Umbilical cord (tissue), 2 donors: Measurements from ENCODE around the gene SYNJ2. TPM values are rescaled to one million over a fixed set of nuclear protein-coding genes. Genes with fewer than 3 reads are reported as not detected.
A peak's percentile ranks its signal among the peaks of the same experiment; 100 is the strongest.

ENCODE experiments used
- DNase-seq: peaks from one replicate; pipeline ENCODE4 v3.0.0-alpha.2; 2015; ENCODE audit warnings: low spot score
- total RNA-seq: library from RNA; depleted of rRNA; stranded (reverse); fragments of >200 nt; gene quantifications from one replicate; pipeline ENCODE4 v1.2.3, GENCODE V29; 2014; ENCODE audit warnings: low replicate concordance; ENCODE audit not compliant: insufficient read depth

Gene SYNJ2
- total RNA-seq, 1 donor from 2014 or later: 12.3 TPM

DNA sequence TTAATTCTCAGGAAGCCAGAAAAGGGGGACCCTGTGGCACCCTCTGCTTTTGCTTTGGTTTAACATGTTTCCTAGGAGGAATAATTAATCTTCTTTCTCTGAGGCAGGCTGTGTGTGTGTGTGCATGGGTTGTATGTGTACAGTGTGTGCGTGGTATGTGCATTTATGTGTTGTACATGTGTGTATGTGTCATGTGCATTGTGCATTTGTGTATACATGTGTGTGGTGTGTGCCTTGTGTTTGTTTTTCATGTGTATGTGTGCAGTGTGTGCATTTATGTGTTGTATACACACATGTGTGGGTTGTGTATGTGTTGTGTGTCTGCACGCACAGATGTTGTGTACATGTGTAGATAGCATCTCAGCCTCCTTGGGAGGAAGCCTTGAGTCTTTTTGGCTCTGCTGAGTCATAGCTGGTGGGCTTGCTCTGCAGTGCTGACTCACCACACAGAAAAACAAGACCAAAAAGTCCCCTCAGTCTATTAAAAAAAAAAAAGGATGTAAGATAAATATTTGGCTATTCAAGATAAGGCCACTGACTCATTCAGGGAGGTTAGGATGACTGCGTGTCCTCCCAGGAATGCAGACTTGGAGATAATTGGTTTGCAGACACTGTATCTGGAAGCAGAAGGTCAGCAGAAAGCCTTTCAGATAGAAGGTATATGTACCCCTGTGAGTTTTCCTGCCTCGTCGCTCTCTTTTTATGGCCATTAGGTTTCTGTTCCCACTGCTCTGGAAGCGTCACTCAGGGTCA lies 58.6 kb downstream of the SYNJ2 start:
- DNase-seq: peak; percentile 93

DNA sequence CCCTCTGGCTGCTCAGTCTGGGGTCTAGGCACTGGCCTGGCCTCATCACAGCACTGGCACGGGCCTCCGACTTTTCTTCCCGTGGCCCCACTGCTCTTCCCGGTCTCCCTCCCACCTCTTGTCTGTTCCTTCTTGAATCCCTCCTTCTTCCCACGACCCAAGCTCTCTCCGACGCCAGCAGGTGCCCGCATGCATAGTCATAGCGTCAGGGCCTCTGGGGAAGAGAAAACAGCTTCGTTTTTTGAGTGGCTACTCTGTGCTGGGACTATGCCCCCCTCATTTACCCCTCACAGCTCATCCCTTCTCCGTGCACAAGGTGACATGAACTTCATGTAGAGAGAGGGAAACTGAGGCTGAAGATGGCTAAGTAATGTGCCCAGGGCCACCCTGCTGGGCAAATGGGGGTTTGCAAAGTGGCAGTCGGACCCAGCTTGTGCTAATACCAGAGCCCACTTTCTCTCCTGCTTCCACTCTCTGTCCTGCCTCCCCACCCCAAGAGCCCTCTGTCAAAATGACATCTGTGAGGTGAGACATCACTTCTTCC lies 59.2 kb downstream of the SYNJ2 start:
- no peak for DNase-seq

GRCh38 chr6:158041370-158041769 lies 59.7 kb downstream of the SYNJ2 start:
- peak; percentile 33 for DNase-seq

DNA sequence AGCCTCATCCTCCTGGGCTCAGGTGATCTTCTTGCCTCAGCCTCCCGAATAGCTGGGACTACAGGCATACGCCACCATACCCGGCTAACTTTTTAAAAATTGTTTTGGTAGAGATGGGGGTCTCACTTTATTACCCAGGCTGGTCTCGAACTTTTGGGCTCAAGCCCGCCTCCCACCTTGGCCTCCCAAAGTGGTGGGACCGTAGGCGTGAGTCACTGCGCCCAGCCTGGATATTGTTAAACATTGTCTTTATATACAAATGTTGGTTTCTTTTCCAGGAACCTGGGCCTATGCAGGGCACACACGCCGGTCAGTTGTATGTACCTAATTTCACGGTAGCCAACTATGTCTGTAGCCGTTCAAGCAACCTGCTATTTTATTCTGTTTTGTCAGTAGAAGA lies 60.1 kb downstream of the SYNJ2 start:
- no peak for DNase-seq

- peak; percentile 71 for DNase-seq
Measured at GRCh38 chr6:158042245-158042798, 60.7 kb downstream of the SYNJ2 start.

- no peak for DNase-seq
Measured at GRCh38 chr6:158043008-158043407, 61.3 kb downstream of the SYNJ2 start.

GRCh38 chr6:158043586-158044524 lies 62.2 kb downstream of the SYNJ2 start:
- DNase-seq: no peak

- no peak for DNase-seq
Measured at GRCh38 chr6:158044525-158044888, 62.8 kb downstream of the SYNJ2 start.

DNA sequence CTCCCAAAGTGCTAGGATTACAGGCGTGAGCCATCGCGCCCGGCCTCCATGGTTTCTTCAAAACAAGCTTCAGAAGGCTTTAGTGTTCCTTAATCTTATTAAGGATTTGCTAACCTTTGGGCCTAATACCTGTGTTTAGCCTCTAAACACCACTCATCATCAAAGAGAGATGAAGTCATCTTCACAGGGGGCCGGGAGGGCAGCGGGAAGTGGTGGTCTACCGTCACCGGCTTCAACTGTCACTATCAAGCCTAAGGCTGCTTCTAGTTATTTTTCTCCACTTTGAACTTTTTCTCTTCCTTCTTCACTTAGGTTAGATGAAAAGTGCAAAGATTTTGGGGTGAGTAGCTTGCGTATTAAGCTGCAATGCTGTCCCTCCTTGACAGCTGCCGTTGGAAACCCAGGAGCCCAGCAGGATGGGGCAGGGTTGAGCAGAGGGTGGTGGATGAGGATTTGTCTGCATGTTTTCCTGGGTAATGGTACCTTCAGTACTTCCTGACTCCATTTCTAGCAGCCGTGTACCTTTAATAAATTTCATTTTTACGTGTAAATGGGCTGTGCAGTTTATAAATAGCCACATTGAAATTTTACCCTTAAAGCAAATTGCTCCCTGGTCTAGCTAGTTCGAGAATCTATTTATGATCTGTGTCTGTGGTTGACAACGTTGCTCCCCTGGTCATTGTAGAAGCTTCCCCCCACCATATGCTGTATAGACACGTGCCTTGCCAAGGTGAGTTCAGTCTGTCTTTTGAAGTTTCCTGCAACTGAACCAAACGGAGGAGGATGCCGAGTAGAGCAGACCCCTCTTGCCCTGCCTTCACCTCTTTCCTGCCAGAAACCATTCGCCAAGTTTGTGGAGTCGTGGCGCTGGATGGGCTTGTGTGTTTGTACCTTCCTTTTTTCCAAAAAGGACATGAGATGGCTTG lies 64.8 kb downstream of the SYNJ2 start:
- peak; percentile 33 for DNase-seq

DNA sequence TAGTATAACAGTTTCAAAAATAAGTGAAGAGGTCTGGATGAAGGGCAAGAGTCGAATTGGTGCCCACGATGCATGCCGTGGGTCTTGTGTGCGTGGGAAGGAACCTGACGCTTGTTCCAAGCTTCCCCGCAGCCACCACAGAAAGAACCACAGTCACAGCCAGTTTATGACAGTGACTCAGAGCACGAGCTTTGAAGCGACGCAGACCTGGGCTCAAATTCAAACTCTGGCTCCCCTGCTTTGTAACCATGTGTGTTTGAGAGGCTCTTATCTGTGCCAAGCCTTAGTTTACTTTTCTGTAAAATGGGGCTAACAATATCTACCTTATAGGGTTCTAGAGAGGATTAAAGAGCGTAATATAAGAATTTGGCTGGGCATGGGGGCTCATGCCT lies 65.5 kb downstream of the SYNJ2 start:
- DNase-seq: no peak

DNA sequence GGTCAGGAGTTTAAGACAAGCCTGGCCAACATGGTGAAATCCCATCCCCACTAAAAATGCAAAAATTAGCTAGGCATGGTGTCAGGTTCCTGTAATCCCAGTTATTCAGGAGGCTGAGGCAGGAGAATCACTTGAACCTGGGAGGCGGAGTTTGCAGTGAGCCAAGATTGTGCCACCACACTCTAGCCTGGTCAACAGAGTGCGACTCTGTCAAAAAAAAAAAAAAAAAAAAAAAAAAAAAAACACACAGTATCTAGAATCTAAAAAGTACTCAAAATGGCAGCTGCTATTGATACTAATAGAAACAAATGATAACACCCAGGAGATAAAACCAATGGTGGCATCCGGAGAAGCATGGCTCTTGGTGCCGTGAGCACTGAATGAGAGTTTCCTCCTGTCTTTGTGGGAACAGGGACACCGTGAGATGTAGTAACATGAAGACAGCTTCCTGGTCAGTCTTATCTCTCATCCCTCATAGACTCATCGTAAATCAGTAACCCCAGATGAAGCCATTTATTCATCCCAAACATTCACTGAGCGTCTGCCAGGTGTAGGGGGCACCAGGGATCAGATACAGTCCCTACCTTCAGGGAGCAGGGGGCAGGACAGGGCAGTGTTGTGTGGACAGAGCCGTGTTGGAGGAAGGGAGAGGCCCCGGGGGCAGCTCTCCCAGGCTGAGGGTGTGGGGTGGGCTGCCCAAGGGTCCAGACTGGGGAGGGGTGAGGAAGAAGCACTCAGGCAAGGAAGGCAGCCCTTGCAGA lies 66.1 kb downstream of the SYNJ2 start:
- no peak for DNase-seq

DNA sequence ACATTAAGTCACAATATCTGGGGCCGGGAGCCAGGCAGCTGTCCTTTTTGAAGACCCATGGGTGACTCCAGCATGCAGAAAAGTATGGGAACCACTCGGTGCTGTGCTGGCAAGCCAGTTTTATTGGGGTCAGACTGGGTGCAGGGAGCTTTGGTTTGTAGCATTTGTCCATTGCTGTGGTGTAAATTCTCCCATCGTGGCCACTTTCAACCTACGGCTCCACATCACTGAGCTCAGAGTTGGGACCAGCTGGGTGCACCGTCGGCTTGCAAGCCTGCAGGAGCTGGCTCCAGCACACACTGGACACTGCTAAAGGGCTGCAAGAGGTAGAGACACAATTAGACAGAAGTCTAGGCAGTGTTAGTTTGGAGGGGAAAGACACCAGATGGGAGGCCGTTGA lies 66.9 kb downstream of the SYNJ2 start:
- no peak for DNase-seq

- DNase-seq: no peak
Measured at GRCh38 chr6:158049055-158050028, 67.7 kb downstream of the SYNJ2 start.

GRCh38 chr6:158050107-158050735 lies 68.6 kb downstream of the SYNJ2 start:
- DNase-seq: no peak

DNA sequence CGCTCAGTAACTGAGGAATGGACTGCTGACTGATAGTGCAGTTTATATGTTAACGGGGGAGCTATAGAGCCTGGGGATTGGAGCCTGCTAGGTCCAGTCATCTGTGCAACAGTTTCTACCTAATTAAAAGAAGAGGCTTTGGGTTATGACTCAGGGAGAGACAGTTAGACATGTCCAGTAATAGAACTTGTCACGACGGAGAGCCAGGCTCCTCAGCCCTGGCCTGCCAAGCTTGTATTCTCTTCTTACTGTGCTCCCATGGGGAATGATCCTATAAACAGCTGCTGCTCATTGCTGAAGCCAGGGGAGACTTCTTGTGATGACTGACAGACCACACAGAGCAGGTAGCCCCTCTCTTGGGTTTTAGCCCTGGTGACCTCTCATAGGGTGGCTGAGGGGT lies 69.3 kb downstream of the SYNJ2 start:
- no peak for DNase-seq

- DNase-seq: no peak
Measured at GRCh38 chr6:158051968-158052367, 70.3 kb downstream of the SYNJ2 start.

DNA sequence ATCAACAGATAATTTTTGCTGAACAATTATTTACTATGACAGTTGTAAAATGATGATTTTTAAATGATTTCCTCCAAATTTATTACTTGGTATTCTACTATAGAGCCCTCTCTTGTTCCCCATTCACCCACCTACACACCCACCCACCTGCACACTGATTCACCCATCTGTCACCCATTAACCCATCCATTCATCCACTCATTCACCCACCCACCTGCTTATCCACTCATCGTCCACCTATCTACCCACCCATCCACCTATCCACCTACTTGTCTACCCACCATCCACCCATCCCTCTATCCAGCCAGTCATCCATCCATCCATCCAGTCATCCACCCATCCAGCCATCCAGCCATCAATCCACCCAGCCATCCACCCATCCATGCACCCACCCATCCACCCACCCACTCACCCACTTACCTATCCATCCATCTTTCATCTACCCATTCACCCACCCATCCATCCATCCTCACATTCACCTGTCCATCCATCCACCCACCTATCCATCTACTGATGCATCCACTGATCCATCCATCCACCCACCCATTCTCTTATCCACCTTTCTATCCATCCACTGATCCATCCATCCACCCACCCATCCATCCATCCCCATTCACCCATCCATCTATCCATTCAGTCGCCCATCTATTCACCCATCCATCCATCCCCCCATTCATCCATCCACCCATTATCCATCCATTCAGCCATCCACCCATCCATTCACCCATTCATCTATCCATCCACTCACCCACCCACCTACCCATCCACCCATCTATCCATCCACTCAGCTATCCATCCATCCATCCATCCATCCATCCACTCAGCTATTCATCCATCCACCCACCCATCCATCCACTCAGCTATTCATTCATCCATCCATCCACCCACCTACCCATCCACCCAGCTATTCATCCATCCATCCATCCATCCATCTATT lies 72.0 kb downstream of the SYNJ2 start:
- DNase-seq: no peak

- no peak for DNase-seq
Measured at GRCh38 chr6:158056355-158056754, 74.7 kb downstream of the SYNJ2 start.
